ENCODE results near the gene HLA-DRB1.
"Not testable (repeated sequence)": the region's sequence is repeated elsewhere in the genome, so short reads cannot be mapped to it uniquely, and the experiment has no call there.

HLA-DRB1 gene

GRCh38 chr6:32554116-32554965 is 35.3 kb downstream of the HLA-DRB1 start:
- DNase-seq: no peak

- DNase-seq: no peak
Observed at GRCh38 chr6:32553037-32553742, 36.5 kb downstream of the HLA-DRB1 start.

GRCh38 chr6:32551410-32551809 is 38.2 kb downstream of the HLA-DRB1 start:
- no peak for DNase-seq

GRCh38 chr6:32539839-32540238 is 49.8 kb downstream of the HLA-DRB1 start:
- DNase-seq: no peak

- not testable (repeated sequence) for DNase-seq
Observed at GRCh38 chr6:32530431-32530793, 59.2 kb downstream of the HLA-DRB1 start.

- no peak for DNase-seq
Observed at GRCh38 chr6:32529697-32530430, 59.8 kb downstream of the HLA-DRB1 start, which contains the start of gene HLA-DRB5. TSS of gene HLA-DRB5 (minus strand) at chr6:32530287. CDS start at chr6:32530224, 63 bp downstream.
